HG02943 (cell line): Measurements from ENCODE around the gene RTL5.

ENCODE experiments used
- ATAC-seq: cut with Tn5 transposase; IDR thresholded peaks from one replicate; pipeline ENCODE4 v1.9.1; 2021; ENCODE audit warnings: mild to moderate bottlenecking, low read depth, moderate library complexity; ENCODE audit not compliant: unreplicated experiment

The RTL5 gene

DNA sequence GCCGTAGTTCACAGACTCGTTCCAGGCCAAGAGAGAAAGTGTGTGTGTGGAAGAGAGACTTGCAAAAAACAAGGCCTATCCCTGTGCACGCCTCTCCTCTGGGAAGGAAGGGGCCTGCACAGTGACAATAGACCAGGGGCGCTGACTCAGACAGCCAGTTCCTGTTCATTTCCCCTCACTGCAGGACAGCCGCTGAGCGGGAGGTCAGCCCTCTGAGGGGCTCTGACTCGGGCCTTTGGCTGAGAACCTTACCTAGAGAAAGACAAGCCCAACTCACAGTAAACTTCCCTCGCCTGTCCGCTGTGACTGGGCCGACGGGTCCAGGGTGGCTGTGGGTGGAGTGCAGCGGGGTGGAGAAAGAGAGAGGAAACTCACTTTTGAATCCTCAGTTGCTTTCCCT is 52.1 kb downstream of the RTL5 start:
- no peak for ATAC-seq

DNA sequence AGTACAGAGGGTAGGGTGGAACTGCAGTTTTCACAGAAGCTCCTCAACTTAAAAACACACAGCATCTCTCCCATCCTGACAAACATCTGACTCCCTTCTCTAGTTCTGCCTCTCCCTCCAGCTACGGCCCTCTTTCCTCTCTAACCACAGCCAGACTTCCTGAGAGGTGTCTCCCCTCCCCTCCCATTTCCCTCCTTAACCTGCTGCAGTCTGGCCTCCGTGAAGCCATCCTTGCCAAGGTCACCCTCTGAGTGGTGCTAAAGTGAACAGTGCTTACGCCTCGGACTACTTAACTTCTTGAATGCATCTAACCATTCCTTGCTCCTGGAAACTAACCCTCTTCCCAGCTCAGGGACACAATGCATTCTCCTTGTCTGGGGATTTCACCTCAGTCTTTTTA is 53.3 kb downstream of the RTL5 start:
- no peak for ATAC-seq
